ENCODE measurements around the gene SYNGR3.

SYNGR3 gene

DNA sequence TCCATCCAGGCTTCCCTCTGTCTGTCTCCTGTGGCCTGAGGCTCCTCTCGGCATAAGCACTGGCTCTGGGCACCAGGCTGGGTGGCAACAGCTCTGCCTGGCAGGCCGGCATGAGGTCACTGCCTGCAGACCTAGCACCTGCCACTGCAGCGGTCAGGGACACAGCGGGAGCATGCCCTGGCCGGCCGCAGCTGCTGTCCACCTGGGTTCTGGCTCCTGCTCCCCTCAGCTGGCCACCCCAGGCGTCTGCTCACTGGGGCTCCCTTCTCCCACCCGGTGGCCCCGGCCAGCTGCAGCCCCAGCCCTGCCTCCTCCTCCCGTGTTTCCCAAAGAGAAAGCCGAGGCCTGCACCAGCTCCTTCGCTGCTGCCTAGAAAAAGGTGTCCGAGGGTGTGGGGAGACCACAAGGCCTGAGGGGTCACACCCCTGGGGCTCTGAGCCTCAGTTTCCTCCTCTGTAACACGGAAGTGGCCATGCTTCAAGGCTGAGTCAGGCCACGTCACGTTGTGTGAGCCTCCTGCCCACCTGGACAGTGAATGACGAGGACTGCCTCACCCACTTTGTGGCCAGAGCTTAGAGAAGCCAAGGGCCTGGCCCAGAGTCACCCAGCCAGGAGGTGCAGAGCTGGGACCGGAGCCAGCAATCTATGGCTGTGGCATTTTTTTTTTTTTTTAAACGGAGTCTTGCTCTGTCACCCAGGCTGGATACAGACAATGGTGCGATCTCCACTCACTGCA, 51.2 kb downstream of the SYNGR3 start:
- no peak for DNase-seq (ENCODE audit: low read depth in 3 of 3)

DNA sequence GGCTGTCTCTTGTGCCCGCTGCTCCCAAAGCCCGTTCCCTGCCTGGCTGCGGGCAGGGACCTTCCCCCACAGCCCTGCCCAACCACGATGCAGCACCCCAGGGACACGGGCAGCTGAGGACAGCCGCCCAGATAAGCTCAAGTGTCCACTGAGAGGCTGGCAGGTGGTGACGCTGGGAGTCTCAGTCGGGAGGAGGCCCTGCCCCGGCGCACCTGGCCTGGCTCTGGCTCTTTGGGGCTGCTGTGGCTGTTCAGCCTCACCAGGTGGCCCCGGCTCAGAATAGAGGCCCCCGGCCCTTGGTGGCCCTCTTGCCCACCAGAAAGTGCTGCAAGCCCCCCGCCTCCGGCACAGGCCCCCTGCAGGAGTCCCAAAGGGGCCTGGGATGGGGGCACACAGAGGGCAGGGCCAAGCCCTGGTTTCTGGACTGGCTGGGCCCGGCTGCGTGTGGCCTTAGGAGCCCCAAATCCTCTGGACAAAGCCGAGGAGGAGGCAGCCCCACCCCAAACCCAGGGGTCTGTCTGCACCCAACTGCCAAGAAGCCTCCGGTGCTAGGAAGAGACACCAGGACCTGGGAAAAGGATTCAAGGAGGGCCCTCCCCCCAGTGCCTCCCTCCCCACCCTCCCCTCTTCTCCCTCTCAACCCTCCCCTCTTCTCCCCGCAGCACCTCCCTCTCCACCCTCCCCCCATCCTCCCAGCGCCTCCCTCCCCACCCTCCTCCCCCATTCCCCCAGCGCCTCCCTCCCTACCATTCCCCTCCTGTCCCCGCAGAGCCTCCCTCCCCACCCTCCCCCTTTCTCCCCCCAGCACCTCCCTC, 52.6 kb downstream of the SYNGR3 start:
- no peak for DNase-seq (ENCODE audit: low read depth in 3 of 3)

- DNase-seq (ENCODE audit: low read depth in 3 of 3), result no peak
Measured at GRCh38 chr16:2042986-2043666, 53.4 kb downstream of the SYNGR3 start.
